Measurements from ENCODE around the gene ITGB4.

Gene ITGB4

DNA sequence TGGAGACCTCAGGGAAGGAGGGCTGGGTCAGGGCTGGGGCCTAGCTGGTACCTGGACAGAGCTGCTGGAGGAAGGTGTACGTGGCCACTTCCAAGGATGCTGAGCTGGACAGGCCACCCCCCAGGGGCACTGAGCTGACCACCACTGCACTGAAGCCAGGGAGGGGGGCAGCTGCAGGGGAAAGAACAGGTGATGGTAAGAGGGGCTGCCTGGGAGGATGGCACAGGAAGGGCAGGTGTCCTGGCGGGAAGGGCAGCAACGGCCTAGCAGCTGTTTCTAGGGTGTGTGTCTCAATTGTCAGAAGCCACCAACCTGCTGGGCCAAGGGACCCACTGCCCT is 42.0 kb downstream of the ITGB4 start:
- Histone ChIP-seq H3K4me1 (ENCODE audit: control insufficient read depth, insufficient read depth, low read length) (peaks cover 21% of the 10 kb centered on the region), H3K36me3 (ENCODE audit: control insufficient read depth in 2 of 2, insufficient read depth in 2 of 2, low read length in 2 of 2) (peaks cover 0 to 5% of the 10 kb centered on the region in 2 donors), H3K27ac (ENCODE audit: low read length) (no peak overlapping the region), H3K9ac (ENCODE audit: low read length in 2 of 2) (no peak overlapping the region), H3K27me3 (ENCODE audit: control insufficient read depth in 1 of 2, insufficient read depth in 2 of 2, low read length in 2 of 2) (no peaks in the 10 kb centered on the region), H3K4me3 (ENCODE audit: low read length in 2 of 2) (no peak overlapping the region), H3K9me3 (ENCODE audit: control insufficient read depth in 2 of 2, low read length in 2 of 2) (no peaks in the 10 kb centered on the region)

DNA sequence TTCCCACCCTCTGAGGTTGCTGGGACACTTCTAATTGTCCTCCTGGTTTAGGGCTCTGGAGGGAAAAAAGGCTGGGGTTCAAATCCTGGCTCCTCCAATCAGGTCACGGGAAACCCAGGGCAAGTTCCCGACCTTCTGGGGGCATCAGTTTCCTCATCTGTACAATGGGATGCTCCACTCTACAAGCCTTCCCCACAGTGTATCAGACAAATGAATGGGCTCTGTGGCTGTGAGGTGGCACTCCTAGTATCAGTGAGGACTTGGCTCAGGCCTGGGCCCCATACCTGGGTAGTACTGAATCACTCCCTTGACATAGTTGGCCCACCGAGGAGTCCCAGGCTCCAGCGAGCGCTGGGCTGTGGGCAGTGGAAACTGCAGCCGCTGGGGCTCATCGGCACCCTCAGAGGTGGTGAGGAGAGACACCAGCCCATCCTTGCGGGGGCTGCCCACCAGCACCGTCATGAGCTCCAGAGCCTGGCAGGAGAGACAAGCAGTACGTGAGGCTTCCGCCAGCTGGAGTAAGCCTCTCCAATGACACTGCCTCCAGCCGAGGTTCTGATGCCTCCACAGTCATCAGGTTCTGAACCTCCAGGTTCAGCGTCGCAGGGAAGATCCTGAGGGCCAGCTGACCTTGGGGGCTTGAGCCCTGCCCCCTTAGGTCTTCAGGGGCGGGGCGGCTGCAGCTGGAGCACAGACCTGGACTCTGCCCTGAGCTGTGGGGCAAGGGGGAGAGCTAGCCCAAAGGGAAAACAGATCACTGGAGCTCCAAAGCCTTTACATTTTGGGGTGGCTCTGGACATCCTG is 42.6 kb downstream of the ITGB4 start:
- Histone ChIP-seq H3K9ac (ENCODE audit: low read length in 2 of 2) (peak overlapping the region; percentile 68 to 81), H3K27ac (ENCODE audit: low read length) (no peak overlapping the region), H3K4me3 (ENCODE audit: low read length in 2 of 2) (peak overlapping the region; percentile 76 to 77), H3K27me3 (ENCODE audit: control insufficient read depth in 1 of 2, insufficient read depth in 2 of 2, low read length in 2 of 2) (no peaks in the 10 kb centered on the region), H3K36me3 (ENCODE audit: control insufficient read depth in 2 of 2, insufficient read depth in 2 of 2, low read length in 2 of 2) (peaks cover 0 to 5% of the 10 kb centered on the region in 2 donors), H3K4me1 (ENCODE audit: control insufficient read depth, insufficient read depth, low read length) (peaks cover 21% of the 10 kb centered on the region), H3K9me3 (ENCODE audit: control insufficient read depth in 2 of 2, low read length in 2 of 2) (no peaks in the 10 kb centered on the region)

DNA sequence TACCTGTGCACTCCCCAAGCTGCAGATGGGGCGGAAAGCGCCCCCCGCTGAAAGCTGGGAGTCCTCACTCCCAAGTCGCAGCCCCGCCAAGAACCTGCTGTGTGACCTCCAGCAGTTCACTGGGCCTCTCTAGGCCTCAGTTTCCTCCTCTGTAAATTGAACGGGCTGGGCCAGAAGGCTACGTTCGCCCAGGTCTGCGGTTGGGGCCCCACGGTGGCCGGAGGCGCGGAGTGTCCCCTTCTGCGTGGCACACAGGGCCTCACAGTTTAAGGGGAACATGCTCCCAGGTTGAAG is 43.1 kb downstream of the ITGB4 start:
- H3K4me1 ChIP-seq (ENCODE audit: control insufficient read depth, insufficient read depth, low read length) = peaks cover 21% of the 10 kb centered on the region
- peaks cover 0 to 5% of the 10 kb centered on the region in 2 donors for H3K36me3 ChIP-seq (ENCODE audit: control insufficient read depth in 2 of 2, insufficient read depth in 2 of 2, low read length in 2 of 2)
- H3K27ac ChIP-seq (ENCODE audit: low read length) = peak overlapping the region; percentile 70
- H3K27me3 ChIP-seq (ENCODE audit: control insufficient read depth in 1 of 2, insufficient read depth in 2 of 2, low read length in 2 of 2) = no peaks in the 10 kb centered on the region
- no peaks in the 10 kb centered on the region for H3K9me3 ChIP-seq (ENCODE audit: control insufficient read depth in 2 of 2, low read length in 2 of 2)
- H3K9ac ChIP-seq (ENCODE audit: low read length in 2 of 2) = peak overlapping the region; percentile 68 to 81
- peak overlapping the region; percentile 76 to 77 for H3K4me3 ChIP-seq (ENCODE audit: low read length in 2 of 2)

DNA sequence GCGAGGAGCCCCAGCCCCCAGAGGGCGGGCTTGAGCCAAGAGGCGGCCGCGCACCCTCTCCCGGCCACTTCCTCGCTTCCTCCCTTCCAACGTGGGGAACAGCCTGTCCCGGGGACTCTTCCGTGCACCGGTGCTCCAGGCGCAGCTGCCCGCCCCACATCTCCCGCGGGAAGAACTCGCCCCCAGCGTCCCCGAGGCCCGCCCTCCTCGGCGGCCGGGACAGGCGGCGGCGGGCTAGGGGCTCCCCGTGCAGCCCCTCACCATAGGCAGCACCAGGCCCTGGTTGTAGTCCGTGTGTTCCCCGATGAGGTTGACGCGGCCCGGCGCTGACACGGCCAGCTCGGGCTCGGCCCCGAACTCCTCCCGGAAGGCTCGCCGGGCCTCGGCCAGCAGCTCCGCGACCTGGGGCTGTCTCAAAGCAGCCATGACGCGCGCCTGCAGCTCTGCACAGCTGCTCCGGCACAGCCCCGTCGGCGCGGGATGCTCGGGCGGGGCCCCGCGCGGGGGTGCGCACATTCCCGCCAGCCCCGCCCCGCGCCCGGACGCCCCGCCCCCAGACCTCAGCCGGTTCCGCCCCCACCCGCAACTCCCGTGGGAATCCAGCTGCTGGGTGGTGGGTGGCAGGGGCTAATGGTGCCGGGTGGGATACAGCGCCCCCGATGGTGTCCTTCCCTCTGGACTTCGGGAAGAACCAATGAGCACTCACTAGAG is 43.6 kb downstream of the ITGB4 start, which contains the start of gene GALK1:
GALK1 (minus strand) TSS at position 482 of the 711 bp plus-strand sequence; CDS start at position 426, 56 bp downstream.
- no peaks in the 10 kb centered on the region for H3K9me3 ChIP-seq (ENCODE audit: control insufficient read depth in 2 of 2, low read length in 2 of 2)
- peak within 1 kb of the TSS; percentile 76 to 77 for H3K4me3 ChIP-seq (ENCODE audit: low read length in 2 of 2)
- peaks cover 21% of the 10 kb centered on the region for H3K4me1 ChIP-seq (ENCODE audit: control insufficient read depth, insufficient read depth, low read length)
- H3K9ac ChIP-seq (ENCODE audit: low read length in 2 of 2) = peak within 1 kb of the TSS; percentile 68 to 81
- H3K36me3 ChIP-seq (ENCODE audit: control insufficient read depth in 2 of 2, insufficient read depth in 2 of 2, low read length in 2 of 2) = peaks cover 0 to 3% of the 10 kb centered on the region in 2 donors
- no peaks in the 10 kb centered on the region for H3K27me3 ChIP-seq (ENCODE audit: control insufficient read depth in 1 of 2, insufficient read depth in 2 of 2, low read length in 2 of 2)
- peak within 1 kb of the TSS; percentile 70 for H3K27ac ChIP-seq (ENCODE audit: low read length)

DNA sequence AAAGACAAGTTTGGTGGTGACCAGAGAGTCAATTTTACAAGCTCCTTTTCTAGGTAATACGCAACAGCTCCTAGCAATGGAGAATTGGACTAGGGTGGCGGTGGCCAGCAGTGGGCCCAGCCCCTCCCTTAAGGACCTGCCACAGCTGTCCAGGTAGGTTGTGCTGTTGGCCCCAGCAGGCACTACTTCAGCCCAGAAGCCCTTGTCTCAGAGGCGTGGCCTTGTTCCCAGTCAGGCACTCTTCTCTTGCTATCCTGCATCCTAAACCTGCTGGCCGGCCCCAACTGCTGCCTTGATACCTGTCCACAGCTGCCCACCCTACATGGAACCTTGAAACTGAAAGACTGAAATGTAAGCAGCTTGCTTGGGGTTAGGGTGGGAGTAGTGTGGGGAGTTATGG is 44.7 kb downstream of the ITGB4 start:
- Histone ChIP-seq H3K36me3 (ENCODE audit: control insufficient read depth in 2 of 2, insufficient read depth in 2 of 2, low read length in 2 of 2) (peaks cover 0 to 3% of the 10 kb centered on the region in 2 donors), H3K27ac (ENCODE audit: low read length) (no peak overlapping the region), H3K27me3 (ENCODE audit: control insufficient read depth in 1 of 2, insufficient read depth in 2 of 2, low read length in 2 of 2) (no peaks in the 10 kb centered on the region), H3K9me3 (ENCODE audit: control insufficient read depth in 2 of 2, low read length in 2 of 2) (no peaks in the 10 kb centered on the region), H3K9ac (ENCODE audit: low read length in 2 of 2) (no peak overlapping the region), H3K4me3 (ENCODE audit: low read length in 2 of 2) (no peak overlapping the region), H3K4me1 (ENCODE audit: control insufficient read depth, insufficient read depth, low read length) (peaks cover 21% of the 10 kb centered on the region)

DNA sequence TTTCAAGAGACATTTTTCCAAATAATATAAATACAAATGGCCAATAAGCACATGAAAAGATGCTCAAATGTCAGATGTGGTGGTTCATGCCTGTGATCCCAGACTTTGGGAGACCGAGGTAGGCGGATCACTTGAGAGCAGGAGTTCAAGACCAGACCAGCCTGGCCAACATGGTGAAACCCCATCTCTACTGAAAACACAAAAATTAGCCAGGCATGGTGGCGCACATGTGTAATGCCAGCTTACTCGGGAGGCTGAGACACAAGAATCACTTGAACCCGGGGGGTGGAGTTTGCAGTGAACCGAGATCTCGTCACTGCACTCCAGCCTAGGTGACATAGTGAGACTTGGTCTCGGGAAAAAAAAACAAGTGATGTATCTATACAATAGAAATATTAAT is 46.6 kb downstream of the ITGB4 start:
- peaks cover 21% of the 10 kb centered on the region for H3K4me1 ChIP-seq (ENCODE audit: control insufficient read depth, insufficient read depth, low read length)
- H3K9me3 ChIP-seq (ENCODE audit: control insufficient read depth in 2 of 2, low read length in 2 of 2) = no peaks in the 10 kb centered on the region

DNA sequence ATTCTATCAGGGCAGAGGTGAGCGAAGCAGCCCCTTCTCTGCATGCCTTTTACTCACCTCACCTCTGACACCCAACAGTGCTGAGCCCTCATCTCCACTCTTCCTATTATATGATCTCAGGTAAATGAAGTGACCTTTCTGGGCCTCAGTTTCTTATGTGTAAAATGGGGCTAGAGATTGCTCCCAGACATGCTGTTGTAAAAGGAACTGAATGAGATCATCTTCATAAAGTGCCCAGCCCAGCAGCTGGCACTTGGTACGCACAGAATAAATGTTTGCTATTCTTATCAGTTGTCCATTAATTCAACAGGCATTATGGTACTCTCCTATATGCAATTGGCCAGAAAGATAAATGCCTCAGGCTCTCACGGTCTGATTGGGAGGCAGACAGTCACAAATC is 48.3 kb downstream of the ITGB4 start:
- Histone ChIP-seq H3K4me1 (ENCODE audit: control insufficient read depth, insufficient read depth, low read length) (peaks cover 9% of the 10 kb centered on the region), H3K9me3 (ENCODE audit: control insufficient read depth in 2 of 2, low read length in 2 of 2) (no peaks in the 10 kb centered on the region), H3K27me3 (ENCODE audit: control insufficient read depth in 1 of 2, insufficient read depth in 2 of 2, low read length in 2 of 2) (no peaks in the 10 kb centered on the region), H3K27ac (ENCODE audit: low read length) (no peak overlapping the region), H3K9ac (ENCODE audit: low read length in 2 of 2) (no peak overlapping the region), H3K36me3 (ENCODE audit: control insufficient read depth in 2 of 2, insufficient read depth in 2 of 2, low read length in 2 of 2) (peaks cover 4 to 6% of the 10 kb centered on the region in 2 donors), H3K4me3 (ENCODE audit: low read length in 2 of 2) (no peak overlapping the region)

More for the DNA sequence above, 46.6 kb downstream of the ITGB4 start:
- Histone ChIP-seq H3K9ac (ENCODE audit: low read length in 2 of 2) (no peak overlapping the region), H3K27me3 (ENCODE audit: control insufficient read depth in 1 of 2, insufficient read depth in 2 of 2, low read length in 2 of 2) (no peaks in the 10 kb centered on the region), H3K36me3 (ENCODE audit: control insufficient read depth in 2 of 2, insufficient read depth in 2 of 2, low read length in 2 of 2) (no peaks in the 10 kb centered on the region), H3K4me3 (ENCODE audit: low read length in 2 of 2) (no peak overlapping the region), H3K27ac (ENCODE audit: low read length) (no peak overlapping the region)

DNA sequence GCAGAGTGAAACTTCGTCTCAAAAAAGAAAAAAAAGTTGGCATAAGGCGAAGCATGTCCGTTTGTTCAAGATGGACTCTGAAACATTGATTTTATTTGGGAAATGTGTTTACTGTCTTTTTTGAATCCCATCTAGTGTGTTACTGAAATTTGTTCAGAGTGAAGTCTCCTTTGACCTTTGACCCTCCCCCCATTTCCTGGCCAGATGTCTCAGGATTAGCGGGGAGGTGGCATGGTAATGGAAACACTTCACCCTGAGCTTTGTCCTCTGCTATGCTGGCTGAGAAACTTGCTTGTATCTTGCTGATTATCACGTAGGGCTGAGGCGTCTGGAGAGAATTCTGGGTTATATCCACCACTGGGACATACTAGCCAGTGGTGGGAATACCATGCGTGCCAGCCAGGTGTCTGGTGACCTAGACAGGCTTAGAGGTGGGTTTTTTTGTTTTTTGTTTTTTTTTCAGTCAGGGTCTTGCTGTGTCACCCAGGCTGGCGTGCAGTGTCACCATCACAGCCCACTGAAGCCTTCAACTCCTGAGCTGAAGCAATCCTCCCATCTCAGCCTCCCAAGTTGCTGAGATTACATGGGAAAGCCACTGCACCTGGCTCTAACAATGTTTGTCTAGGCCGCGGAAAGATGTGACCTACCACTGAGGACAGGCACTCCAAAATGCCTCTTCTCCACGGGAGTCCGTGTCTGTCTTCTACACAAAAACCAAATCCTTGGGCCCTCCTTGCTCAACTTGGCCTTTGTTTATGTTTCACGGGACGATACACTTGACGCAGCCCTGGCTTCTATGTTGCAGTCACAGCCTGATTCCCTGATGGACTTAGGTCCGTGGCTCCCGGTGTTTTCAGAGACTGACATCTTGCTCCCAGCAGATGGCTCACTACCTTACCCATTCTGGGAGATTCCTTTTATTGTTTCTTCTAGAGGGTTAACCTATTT is 50.3 kb downstream of the ITGB4 start:
- H3K4me3 ChIP-seq (ENCODE audit: low read length in 2 of 2) = no peak overlapping the region
- H3K9ac ChIP-seq (ENCODE audit: low read length in 2 of 2) = no peak overlapping the region
- no peak overlapping the region for H3K27ac ChIP-seq (ENCODE audit: low read length)

DNA sequence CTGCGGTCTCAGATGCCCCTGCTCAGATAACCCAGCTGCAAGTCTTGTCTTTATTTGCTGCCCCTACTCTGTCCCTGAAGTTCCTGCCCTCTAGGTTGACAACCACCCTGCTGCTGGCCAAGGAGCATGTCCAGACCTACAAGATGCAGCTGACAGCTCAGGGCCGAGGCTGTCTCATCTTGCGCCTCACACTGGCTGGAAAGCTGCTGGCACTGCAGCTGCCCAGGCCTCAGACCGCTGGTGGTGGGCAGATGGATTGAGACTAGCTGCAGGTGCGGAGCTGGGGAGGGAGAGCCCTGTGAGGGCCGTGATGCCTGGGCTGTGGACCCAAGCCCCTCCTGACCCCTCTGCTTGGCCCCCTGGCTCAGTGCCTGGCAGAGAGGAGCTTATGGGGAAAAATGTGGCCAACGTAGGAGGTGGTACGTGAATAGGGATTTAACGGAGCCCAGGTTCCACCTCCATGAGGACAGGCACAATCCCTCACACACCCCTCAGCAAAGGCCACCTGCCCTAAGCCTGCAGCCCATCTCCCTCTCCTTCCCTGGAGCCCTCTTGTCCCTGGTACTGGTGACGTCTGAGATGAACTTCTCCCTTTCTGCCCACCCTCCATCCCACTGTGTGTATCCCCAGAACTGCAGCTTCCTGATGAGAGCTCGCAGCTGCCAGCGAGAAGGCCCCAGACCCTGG is 52.0 kb downstream of the ITGB4 start:
- no peaks in the 10 kb centered on the region for H3K27me3 ChIP-seq (ENCODE audit: control insufficient read depth in 1 of 2, insufficient read depth in 2 of 2, low read length in 2 of 2)
- H3K4me3 ChIP-seq (ENCODE audit: low read length in 2 of 2) = no peak overlapping the region
- no peak overlapping the region for H3K9ac ChIP-seq (ENCODE audit: low read length in 2 of 2)
- H3K4me1 ChIP-seq (ENCODE audit: control insufficient read depth, insufficient read depth, low read length) = peaks cover 26% of the 10 kb centered on the region
- H3K9me3 ChIP-seq (ENCODE audit: control insufficient read depth in 2 of 2, low read length in 2 of 2) = no peaks in the 10 kb centered on the region
- peaks cover 26 to 41% of the 10 kb centered on the region in 2 donors for H3K36me3 ChIP-seq (ENCODE audit: control insufficient read depth in 2 of 2, insufficient read depth in 2 of 2, low read length in 2 of 2)
- no peak overlapping the region for H3K27ac ChIP-seq (ENCODE audit: low read length)

More for the DNA sequence above, 50.3 kb downstream of the ITGB4 start:
- Histone ChIP-seq H3K36me3 (ENCODE audit: control insufficient read depth in 2 of 2, insufficient read depth in 2 of 2, low read length in 2 of 2) (peaks cover 19 to 25% of the 10 kb centered on the region in 2 donors), H3K27me3 (ENCODE audit: control insufficient read depth in 1 of 2, insufficient read depth in 2 of 2, low read length in 2 of 2) (no peaks in the 10 kb centered on the region), H3K4me1 (ENCODE audit: control insufficient read depth, insufficient read depth, low read length) (peaks cover 18% of the 10 kb centered on the region), H3K9me3 (ENCODE audit: control insufficient read depth in 2 of 2, low read length in 2 of 2) (no peaks in the 10 kb centered on the region)
